ENCODE measurements around the gene CYP39A1.

DNA sequence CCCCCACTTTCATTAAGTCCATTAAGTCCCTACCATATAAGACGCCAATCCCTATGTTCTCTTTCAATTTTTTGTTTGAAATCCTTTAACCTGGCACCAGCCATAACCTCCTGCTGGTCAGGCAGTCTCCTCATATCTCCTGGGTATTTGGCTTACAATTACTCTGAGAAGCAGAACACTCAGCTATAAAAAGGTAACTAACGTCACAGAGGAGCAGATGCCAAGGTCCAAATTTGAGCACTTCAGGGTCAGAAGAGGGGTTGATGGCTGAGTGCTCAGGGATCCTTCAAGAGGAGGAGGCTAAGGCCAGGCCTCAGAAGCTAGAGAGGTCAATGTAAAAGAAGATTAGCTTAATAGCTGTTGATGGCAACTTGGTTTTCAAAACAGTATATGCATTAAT, 139.1 kb downstream of the CYP39A1 start:
- no peak for TF ChIP-seq POLR2AphosphoS5 (IDR thresholded peaks at IDR 0.05; ENCODE audit: low read depth, low read length)
- TF ChIP-seq TAF1 (IDR thresholded peaks at IDR 0.05; ENCODE audit: borderline replicate concordance, low read depth, low read length) = no peak
- TF ChIP-seq POLR2A (IDR thresholded peaks at IDR 0.05; ENCODE audit: low read depth, low read length) = no peak

Data from GM12892 (cell line).